HepG2 (cell line): ENCODE data around the gene MICALL2. TPM values are rescaled to one million over a fixed set of nuclear protein-coding genes. Genes with fewer than 3 reads are reported as not detected.
A peak's percentile ranks its signal among the peaks of the same experiment; 100 is the strongest.

ENCODE experiments used
- ARID3A ChIP-seq: IDR thresholded peaks from 2 replicates; pipeline ENCODE4 v1.6.1; 2012; ENCODE audit warnings: low read depth, low read length, improper control_type of control experiment
- FOXO4 ChIP-seq: sonication (generic); formaldehyde crosslinking; conservative IDR thresholded peaks from 2 replicates; pipeline ENCODE4 v1.8.1; 2023; ENCODE audit warnings: missing genetic modification reagents
- HOXD1 ChIP-seq: sonication (generic); formaldehyde crosslinking; IDR thresholded peaks from 2 replicates; pipeline ENCODE4 v1.5.0; 2020; ENCODE audit warnings: missing genetic modification reagents
- IRF9 ChIP-seq: sonication (generic); formaldehyde crosslinking; IDR thresholded peaks from 2 replicates; pipeline ENCODE4 v1.8.0; 2022; ENCODE audit warnings: missing genetic modification reagents, mild to moderate bottlenecking, borderline replicate concordance
- LCORL ChIP-seq, 2 experiments: fragments of 450-650 bp in 1 of 2; sonication (generic) in 1 of 2; formaldehyde crosslinking in 1 of 2; IDR thresholded peaks; 2 replicates each; pipeline versions ENCODE4 v1.5.0 to v1.6.1; 2017 to 2020; ENCODE audit warnings: antibody characterized with exemption in 1 of 2, missing genetic modification reagents in 1 of 2
- NFE2 ChIP-seq: sonication (generic); formaldehyde crosslinking; IDR thresholded peaks from 2 replicates; pipeline ENCODE4 v1.4.0; 2020; ENCODE audit warnings: missing genetic modification reagents
- PRDM15 ChIP-seq: sonication (generic); formaldehyde crosslinking; IDR thresholded peaks from 2 replicates; pipeline ENCODE4 v1.4.0; 2020; ENCODE audit warnings: missing genetic modification reagents
- SALL1 ChIP-seq: sonication (generic); formaldehyde crosslinking; IDR thresholded peaks from 2 replicates; pipeline ENCODE4 v1.8.0; 2022; ENCODE audit warnings: mild to moderate bottlenecking, missing genetic modification reagents
- SIN3B ChIP-seq: fragments of 150-350 bp; IDR thresholded peaks from 2 replicates; pipeline ENCODE4 v1.6.1; 2014; ENCODE audit warnings: low read length
- SKI ChIP-seq: fragments of 450-650 bp; IDR thresholded peaks from one replicate; pipeline ENCODE4 v1.6.1; 2018; ENCODE audit warnings: mild to moderate bottlenecking; ENCODE audit not compliant: partially characterized antibody
- SPEN ChIP-seq: sonication (generic); formaldehyde crosslinking; IDR thresholded peaks from 2 replicates; pipeline ENCODE4 v1.5.1; 2020; ENCODE audit warnings: low read depth, mild to moderate bottlenecking, missing genetic modification reagents
- WIZ ChIP-seq: sonication (generic); formaldehyde crosslinking; IDR thresholded peaks from 2 replicates; pipeline ENCODE4 v1.5.1; 2020; ENCODE audit warnings: mild to moderate bottlenecking, missing genetic modification reagents
- ZNF431 ChIP-seq: sonication (generic); formaldehyde crosslinking; IDR thresholded peaks from 2 replicates; pipeline ENCODE4 v1.9.0; 2022; ENCODE audit warnings: missing genetic modification reagents, low read depth, mild to moderate bottlenecking, borderline replicate concordance
- ZNF44 ChIP-seq: sonication (generic); formaldehyde crosslinking; IDR thresholded peaks from 2 replicates; pipeline ENCODE4 v1.5.1; 2020; ENCODE audit warnings: mild to moderate bottlenecking, missing genetic modification reagents
- ZNF501 ChIP-seq: sonication (generic); formaldehyde crosslinking; IDR thresholded peaks from 2 replicates; pipeline ENCODE4 v1.5.1; 2020; ENCODE audit warnings: mild to moderate bottlenecking, moderate library complexity, missing genetic modification reagents
- ZNF746 ChIP-seq: sonication (generic); formaldehyde crosslinking; IDR thresholded peaks from 2 replicates; pipeline ENCODE4 v1.8.0; 2022; ENCODE audit warnings: mild to moderate bottlenecking, missing genetic modification reagents
- ZNF770 ChIP-seq: sonication (generic); formaldehyde crosslinking; IDR thresholded peaks from 2 replicates; pipeline ENCODE4 v1.5.0; 2020; ENCODE audit warnings: mild to moderate bottlenecking, missing genetic modification reagents
- polyA plus RNA-seq, 8 experiments: library from polyadenylated mRNA; depleted of rRNA in 3 of 8; stranded (reverse) in 7 of 8; unstranded in 1 of 8; fragments of >200 nt; fragmentation: Illumina TruSeq in 4 of 8; extraction: Trizol in 4 of 8; gene quantifications; 2 replicates each; pipeline versions ENCODE4 v1.2.1 to v1.2.3, GENCODE V29; 2011 to 2016; ENCODE audit warnings: low read depth in 4 of 8, missing spikeins in 1 of 8, mixed read lengths in 1 of 8; ENCODE audit not compliant: insufficient read depth in 1 of 8
- total RNA-seq, 5 experiments: library from RNA; depleted of rRNA; stranded (reverse); fragments of >200 nt; fragmentation: Illumina TruSeq; extraction: Trizol; gene quantifications; 2 replicates each; pipeline ENCODE4 v1.2.3, GENCODE V29; 2016; ENCODE audit warnings: low read depth in 1 of 5

The MICALL2 gene
- total and polyA plus RNA-seq, 2 of the 13 experiments (the other 11 are each of a cell fraction or from before 2014, with no cell fraction given), result 5.8 to 12.4 TPM

- TF ChIP-seq LCORL (IDR thresholded peaks at IDR 0.05), result no peak
- 0 out of 2 replicates have a peak, but pooled peaks have one; percentile 9 for TF ChIP-seq LCORL (CRISPR knock-in tag; IDR thresholded peaks at IDR 0.05)
- TF ChIP-seq ZNF44 (CRISPR knock-in tag), result 0 out of 2 replicates have a peak, but pooled peaks have one; percentile 20
- TF ChIP-seq HOXD1 (CRISPR knock-in tag), result no peak
- TF ChIP-seq ZNF501 (CRISPR knock-in tag), result peak; percentile 70
- no peak for TF ChIP-seq NFE2 (CRISPR knock-in tag)
- TF ChIP-seq SIN3B, result 0 out of 2 replicates have a peak, but pooled peaks have one; percentile 24
- TF ChIP-seq ZNF431 (CRISPR knock-in tag), result 0 out of 2 replicates have a peak, but pooled peaks have one; percentile 70
- peak; percentile 61; the same call in 1 of the 2 replicates for TF ChIP-seq IRF9
- no peak for TF ChIP-seq ARID3A
- no peak for TF ChIP-seq PRDM15 (CRISPR knock-in tag)
- 0 out of 2 replicates have a peak, but pooled peaks have one; percentile 30 for TF ChIP-seq ZNF770 (CRISPR knock-in tag)
- TF ChIP-seq FOXO4 (CRISPR knock-in tag), result 0 out of 2 replicates have a peak, but pooled peaks have one; percentile 81
- peak; percentile 20; the same call in 1 of the 2 replicates for TF ChIP-seq SALL1 (CRISPR knock-in tag)
- TF ChIP-seq SKI, result no peak
- 0 out of 2 replicates have a peak, but pooled peaks have one; percentile 24 for TF ChIP-seq ZNF746
- TF ChIP-seq SPEN (CRISPR knock-in tag), result peak; percentile 70
- 0 out of 2 replicates have a peak, but pooled peaks have one; percentile 66 for TF ChIP-seq WIZ (CRISPR knock-in tag)
Measured at GRCh38 chr7:1459920-1460820, 900 bp upstream of the MICALL2 start (continued).
